ENCODE data around the gene RPN2.
"Not testable (repeated sequence)": the region's sequence is repeated elsewhere in the genome, so short reads cannot be mapped to it uniquely, and the experiment has no call there.

Gene RPN2

DNA sequence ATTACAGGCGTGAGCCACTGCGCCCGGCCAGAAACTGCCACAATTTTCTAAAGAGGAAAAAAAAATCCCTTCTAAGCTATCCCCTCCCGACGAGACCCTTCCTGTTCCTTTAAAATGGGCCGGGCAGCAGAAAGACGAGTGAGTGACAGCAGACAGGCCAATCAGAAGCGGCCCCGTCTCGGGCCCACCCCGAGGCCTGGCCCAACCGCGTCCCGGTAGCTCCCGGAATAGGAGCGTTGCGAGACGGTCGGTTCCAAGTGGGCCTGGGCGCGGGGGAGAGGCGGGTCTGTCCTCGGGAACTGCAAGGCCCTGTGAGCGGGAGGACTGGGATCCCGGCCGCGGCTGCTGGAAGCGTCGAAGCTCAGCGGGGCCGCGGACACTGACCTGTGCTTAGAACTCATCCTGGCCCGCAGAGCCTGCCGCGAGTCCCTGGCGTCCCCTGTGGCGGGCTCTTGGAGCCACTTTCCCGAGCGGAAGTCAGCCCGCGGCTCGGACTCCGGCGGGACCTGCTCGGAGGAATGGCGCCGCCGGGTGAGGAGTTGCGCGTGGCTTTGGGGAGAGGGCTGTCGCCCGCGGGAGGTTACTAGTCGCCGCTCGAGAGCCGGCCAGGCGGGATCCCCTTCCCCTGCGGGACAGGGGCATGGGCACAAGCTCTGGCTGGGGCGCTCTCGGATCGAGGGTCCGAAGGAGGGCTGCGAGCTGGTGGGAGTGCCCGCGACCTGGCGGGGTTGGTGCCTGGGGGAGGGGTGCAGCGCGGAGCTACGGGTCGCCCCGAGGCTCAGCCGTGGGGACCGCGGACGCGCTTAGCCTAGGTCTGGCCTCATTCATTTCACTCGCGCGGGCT, at the start of gene RPN2, which contains the start of gene MROH8:
RPN2 (plus strand) TSS at position 492 of the 844 bp plus-strand sequence; CDS start at position 519, 27 bp downstream.
MROH8 (minus strand) TSS at position 710 of the 844 bp plus-strand sequence.
- DNase-seq = peak; percentile 97

DNA sequence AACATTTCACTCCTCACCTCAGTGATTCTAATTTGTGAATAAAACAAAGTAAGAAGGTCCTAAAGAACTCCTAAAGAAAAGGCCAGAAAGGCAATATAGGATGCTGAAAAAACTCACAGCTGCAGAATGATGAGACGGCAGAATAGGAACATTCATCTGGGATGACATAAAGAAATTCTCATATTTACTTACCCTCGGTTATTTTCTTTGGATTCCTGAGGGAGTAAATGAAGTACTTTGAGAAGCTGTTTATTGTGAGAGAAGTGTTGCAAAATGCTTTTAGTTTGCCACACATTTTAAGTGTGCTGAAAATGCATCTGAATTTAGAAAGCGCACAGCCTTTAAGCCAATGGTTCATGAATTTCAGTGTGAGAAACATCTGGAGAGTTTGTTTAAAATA, 47.6 kb upstream of the RPN2 start:
- DNase-seq = no peak

DNA sequence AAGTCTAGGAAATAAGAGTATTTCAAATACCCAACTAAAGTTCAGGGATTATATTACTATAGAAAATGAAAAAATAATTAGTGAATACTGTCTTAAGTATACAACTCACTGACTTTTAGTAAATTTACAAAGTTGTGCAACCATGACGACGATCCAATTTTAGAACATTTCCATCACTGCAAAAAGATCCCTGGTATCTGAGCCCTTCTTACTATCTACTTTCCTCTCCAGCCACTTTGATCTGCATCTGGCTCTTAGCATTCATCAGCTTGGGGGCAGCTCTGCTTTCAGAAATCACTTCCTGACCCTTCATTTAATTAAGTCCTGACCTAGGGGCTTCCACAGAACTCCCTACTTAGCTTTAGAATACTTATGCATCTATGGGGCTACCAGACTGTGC, 45.2 kb upstream of the RPN2 start:
- DNase-seq = no peak

DNA sequence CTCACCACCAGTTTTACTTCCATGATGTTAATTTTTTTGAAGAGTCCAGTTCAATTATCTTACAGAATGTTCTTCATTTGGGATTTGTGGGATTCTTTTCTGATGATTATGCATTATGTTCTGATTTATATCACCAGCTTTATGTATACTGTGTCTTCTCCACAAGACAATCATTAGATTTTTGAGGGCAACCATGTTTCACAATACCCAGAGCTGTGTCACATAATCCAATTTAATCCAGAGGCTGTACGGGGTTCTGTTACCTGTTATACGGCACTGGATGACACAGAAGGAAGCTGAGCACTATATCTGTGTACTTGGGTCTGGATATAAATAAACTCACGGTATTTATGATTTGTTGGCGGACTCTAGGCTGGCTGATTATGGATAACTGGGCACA, 41.6 kb upstream of the RPN2 start:
- DNase-seq = no peak

- DNase-seq = no peak
Measured at GRCh38 chr20:37142708-37143107, 36.4 kb upstream of the RPN2 start.

DNA sequence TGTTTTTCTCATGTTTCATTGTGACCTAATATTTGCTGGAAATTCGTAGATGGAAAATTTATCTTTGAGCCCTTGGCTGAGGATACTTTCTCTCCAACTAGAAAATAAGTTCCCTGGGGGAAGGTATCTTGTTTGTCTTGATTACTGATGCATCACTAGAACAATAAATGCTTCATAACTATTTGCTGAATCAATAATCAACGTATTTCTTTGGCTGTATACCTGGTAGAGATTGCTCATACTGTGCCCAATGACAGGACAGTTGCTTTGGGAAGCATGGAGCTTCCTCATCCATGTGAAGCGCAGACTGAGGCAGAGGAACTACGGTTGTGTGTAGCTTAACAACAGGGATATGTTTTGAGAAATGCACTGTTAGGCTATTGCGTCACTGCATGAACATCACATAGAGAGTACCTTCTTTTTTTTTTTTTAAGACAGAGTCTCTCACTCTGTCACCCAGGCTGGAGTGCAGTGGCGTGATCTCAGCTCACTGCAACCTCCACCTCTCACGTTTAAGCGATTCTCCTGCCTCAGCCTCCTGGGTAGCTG, 34.2 kb upstream of the RPN2 start:
- no peak for DNase-seq

GRCh38 chr20:37147250-37147649, 31.9 kb upstream of the RPN2 start:
- DNase-seq = no peak

- not testable (repeated sequence) for DNase-seq
Measured at GRCh38 chr20:37150864-37151263, 28.3 kb upstream of the RPN2 start.

DNA sequence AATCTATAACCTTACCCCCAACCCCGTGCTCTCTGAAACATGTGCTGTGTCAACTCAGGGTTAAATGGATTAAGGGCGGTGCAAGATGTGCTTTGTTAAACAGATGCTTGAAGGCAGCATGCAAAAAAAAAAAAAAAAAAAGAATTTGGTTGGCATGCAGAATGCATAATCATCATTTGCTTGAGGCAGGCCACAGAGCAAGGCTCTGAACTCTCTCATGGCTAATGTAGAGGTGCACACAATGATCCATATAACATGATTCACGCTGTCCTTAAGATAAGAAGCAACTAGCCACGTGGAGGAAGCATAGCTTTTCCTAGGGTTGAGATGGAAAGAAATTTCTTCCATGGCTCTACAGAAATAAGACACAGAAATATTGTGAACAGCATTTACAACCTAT, 27.6 kb upstream of the RPN2 start:
- no peak for DNase-seq

- no peak for DNase-seq
Measured at GRCh38 chr20:37152284-37152683, 26.8 kb upstream of the RPN2 start.

GRCh38 chr20:37154684-37155298, 24.3 kb upstream of the RPN2 start:
- no peak for DNase-seq

DNA sequence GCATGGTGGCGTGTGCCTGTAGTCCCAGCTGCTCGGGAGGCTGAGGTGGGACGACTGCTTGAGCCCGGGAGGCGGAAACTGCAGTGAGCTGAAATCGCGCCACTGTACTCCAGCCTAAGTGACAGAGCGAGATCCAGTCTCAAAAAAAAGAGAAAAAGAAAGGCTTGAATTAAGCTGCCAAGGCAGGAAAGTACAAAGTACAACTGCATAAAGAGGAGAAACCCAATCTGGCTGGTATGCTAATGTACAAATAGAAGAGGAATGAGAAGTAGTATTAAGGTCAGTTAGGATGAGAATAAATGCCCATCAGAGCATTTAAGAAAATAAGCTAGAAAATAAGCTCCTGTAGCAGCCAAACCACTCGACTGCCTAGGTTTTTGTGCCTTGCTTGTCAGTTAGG, 23.1 kb upstream of the RPN2 start:
- no peak for DNase-seq

DNA sequence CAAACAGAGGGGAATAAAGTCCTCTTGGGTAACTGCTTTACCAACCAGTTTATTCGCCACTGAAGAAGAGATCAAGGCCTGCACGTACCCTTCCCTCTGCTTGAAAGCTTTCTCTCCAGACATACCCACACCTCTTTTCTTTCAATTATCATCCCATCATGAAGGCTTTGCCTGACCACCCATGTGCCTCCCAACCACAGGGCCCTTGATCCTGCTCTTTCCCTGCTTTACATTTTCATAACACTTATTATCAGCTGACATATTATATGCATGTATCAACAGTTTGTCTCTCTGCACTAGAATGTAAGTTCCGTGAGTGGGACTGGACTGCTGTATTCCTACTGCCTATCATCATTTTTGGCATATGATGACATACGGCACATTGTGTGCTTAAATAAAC, 20.9 kb upstream of the RPN2 start:
- DNase-seq = no peak

DNA sequence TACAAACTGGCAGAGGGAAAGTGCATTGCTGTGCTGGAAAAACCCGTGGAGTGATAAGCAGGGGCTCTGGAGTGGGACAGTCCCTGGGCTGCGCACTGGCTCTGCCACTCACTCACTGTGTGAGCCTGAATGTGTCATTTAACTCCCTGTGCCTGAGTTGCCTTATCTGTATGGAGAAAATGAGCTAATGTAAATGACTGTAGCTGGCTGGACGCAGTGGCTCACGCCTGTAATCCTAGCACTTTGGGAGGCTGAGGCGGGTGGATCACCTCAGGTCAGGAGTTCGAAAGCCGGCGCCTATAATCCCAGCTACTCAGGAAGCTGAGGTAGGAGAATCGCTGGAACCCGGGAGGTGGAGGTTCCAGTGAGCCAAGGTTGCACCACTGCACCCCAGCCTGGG, 18.4 kb upstream of the RPN2 start:
- no peak for DNase-seq

DNA sequence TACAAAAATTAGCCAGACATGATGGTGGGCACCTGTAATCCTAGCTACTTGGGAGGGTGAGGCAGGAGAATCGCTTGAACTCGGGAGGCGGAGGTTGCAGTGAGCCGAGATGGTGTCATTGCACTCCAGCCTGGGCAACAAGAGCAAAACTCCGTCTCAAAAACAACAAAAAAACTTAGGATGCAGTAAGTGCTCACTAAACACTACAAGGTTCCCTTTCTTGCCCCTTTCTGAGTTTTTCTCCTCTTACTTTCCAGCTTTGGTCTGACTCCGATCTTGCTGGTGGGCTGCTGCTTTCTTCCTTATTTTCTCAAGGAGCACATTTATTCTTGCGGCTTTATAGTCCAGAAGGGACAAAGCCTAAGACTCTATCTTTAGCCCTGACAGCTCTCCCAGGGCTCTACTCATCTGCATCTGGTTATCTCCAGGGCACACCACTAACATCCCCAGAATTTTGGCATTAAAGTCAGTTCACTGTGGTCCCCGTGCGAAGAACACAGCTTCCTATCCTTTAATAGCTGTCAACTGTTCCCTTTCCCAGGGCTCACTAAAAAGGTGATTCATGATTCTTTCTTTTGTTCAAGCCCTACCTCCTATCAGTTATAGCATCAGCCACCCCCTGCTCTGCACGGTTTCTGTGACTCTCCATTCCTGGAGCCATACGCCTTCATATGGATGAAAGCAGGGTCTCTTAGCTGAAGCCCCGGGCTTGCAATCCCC, 17.1 kb upstream of the RPN2 start:
- DNase-seq = no peak

DNA sequence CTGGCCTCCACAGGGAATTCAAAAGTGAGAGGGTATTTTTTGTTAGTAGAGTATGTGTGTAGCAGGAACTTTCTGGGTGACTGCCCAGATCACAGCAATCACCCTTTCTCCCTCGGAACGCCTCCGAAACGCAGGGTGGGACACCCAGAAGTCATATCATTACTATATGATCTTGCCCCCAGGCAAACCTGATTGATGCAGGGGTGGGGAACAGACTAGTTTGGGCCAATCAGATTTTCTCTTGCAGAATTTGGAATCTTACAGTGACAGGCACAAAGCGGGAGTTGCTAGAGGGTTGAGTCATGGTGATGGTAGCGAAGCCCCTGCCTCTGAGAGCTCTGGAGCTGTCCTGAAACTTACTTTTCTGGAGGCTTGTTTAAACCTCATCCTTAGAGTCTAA, 16.5 kb upstream of the RPN2 start:
- no peak for DNase-seq

- no peak for DNase-seq
Measured at GRCh38 chr20:37163832-37164554, 15.1 kb upstream of the RPN2 start.

- DNase-seq = no peak
Measured at GRCh38 chr20:37165031-37165430, 14.1 kb upstream of the RPN2 start.

- DNase-seq = no peak
Measured at GRCh38 chr20:37166867-37167266, 12.3 kb upstream of the RPN2 start.

DNA sequence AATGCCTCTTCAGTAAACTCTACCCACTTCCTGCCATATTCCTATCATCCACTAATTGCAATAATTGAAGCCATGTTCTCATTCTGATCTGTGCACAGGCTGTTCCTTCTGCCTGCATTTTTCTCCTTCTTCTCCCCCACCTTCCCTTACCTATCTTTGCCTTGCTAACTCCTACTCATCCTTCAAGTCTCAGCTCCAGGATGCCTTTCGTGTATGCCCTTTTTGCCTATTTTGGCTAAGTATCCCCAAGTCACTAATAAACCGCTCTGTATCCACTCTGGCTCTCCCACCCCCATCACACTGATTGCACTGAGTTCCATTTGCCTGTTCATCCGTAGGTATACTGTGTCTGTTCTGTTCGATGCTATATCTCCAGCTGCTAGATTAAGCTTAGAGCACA, 6.3 kb upstream of the RPN2 start:
- DNase-seq = no peak

- no peak for DNase-seq
Measured at GRCh38 chr20:37179683-37180524, 774 bp downstream of the RPN2 start.

GRCh38 chr20:37185686-37186085, 6.6 kb downstream of the RPN2 start:
- DNase-seq = no peak
